A549 (cell line): Measurements from ENCODE around the gene TFRC.

ENCODE experiments used
- BHLHE40 ChIP-seq: IDR thresholded peaks from 2 replicates; pipeline ENCODE4 v1.6.1; 2012; ENCODE audit warnings: low read depth, low read length, inconsistent platforms
- CHD2 ChIP-seq: fragments of 150-350 bp; IDR thresholded peaks from 2 replicates; pipeline ENCODE4 v1.6.1; 2014; ENCODE audit warnings: low read length; ENCODE audit not compliant: partially characterized antibody
- EP300 ChIP-seq, 2 experiments: fragments of >200 bp; sonication (Bioruptor Twin); formaldehyde crosslinking; IDR thresholded peaks; 2 replicates in 1 of 2; 3 replicates in 1 of 2; pipeline ENCODE4 v1.6.1; 2016 to 2017
- ESRRA ChIP-seq: fragments of 150-350 bp; IDR thresholded peaks from 2 replicates; pipeline ENCODE4 v1.6.1; 2014; ENCODE audit warnings: mild to moderate bottlenecking, low read length, borderline replicate concordance
- POLR2A ChIP-seq: IDR thresholded peaks from 2 replicates; pipeline ENCODE4 v1.6.1; 2012; ENCODE audit warnings: mild to moderate bottlenecking, low read length
- POLR2AphosphoS2 ChIP-seq: conservative IDR thresholded peaks from 2 replicates; pipeline ENCODE4 v1.6.1; 2012; ENCODE audit warnings: low read length, improper control_type of control experiment, inconsistent platforms
- RAD21 ChIP-seq, 2 experiments: fragments of >200 bp in 1 of 2; sonication (Bioruptor Twin) in 1 of 2; formaldehyde crosslinking in 1 of 2; IDR thresholded peaks in 1 of 2; conservative IDR thresholded peaks in 1 of 2; 2 replicates in 1 of 2; 3 replicates in 1 of 2; pipeline ENCODE4 v1.6.1; 2012 to 2018; ENCODE audit warnings: inconsistent platforms in 1 of 2
- RCOR1 ChIP-seq: fragments of 150-350 bp; IDR thresholded peaks from 2 replicates; pipeline ENCODE4 v1.6.1; 2014; ENCODE audit warnings: antibody characterized with exemption, low read length, low read depth
- RFX5 ChIP-seq: fragments of 450-650 bp; IDR thresholded peaks from 2 replicates; pipeline ENCODE4 v1.7.1; 2014; ENCODE audit warnings: antibody characterized with exemption, mild to moderate bottlenecking, moderate library complexity
- ZSCAN20 ChIP-seq: fragments of 250-450 bp; sonication (Bioruptor Pico); IDR thresholded peaks from 2 replicates; pipeline ENCODE4 v1.8.0; 2022; ENCODE audit warnings: mild to moderate bottlenecking, moderate library complexity
- TF ChIP-seq, protein P1 (sequence below): fragments of >200 bp; sonication (Bioruptor Twin); formaldehyde crosslinking; IDR thresholded peaks from 3 replicates; pipeline ENCODE4 v1.5.1; 2016
- TF ChIP-seq, protein P2 (sequence below): fragments of 200-600 bp; sonication (generic); IDR thresholded peaks from 2 replicates; pipeline ENCODE4 v1.6.1; 2016; ENCODE audit warnings: antibody characterized with exemption, mild to moderate bottlenecking, moderate library complexity
- TF ChIP-seq, protein P3 (sequence below): fragments of 250-450 bp; sonication (Bioruptor Pico); IDR thresholded peaks from 2 replicates; pipeline ENCODE4 v1.5.0; 2021; ENCODE audit warnings: mild to moderate bottlenecking, moderate library complexity, borderline replicate concordance
- TF ChIP-seq, protein P4 (sequence below): IDR thresholded peaks from 2 replicates; pipeline ENCODE4 v1.6.1; 2012; ENCODE audit warnings: low read depth, borderline replicate concordance

DNA sequence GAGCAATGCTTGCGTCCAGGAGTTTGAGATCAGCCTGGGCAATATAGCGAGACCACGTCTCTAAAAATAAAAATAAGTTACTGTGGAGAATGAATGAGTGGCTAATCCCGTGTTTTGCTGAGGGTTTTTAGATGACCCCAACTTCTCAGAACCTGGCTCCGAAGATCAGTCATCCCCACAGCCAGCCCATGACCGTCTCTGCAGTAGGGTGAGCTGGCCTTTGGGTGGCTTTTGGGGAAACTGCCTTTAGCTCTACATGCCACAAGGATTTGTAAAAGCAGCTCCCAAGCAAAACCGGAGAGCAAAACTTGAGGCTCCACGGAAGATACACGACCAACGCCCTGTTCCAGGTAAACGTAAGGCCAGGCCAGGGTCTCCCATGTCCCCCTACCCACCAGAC is 39.2 kb upstream of the TFRC start:
- TF ChIP-seq, protein P1, sequence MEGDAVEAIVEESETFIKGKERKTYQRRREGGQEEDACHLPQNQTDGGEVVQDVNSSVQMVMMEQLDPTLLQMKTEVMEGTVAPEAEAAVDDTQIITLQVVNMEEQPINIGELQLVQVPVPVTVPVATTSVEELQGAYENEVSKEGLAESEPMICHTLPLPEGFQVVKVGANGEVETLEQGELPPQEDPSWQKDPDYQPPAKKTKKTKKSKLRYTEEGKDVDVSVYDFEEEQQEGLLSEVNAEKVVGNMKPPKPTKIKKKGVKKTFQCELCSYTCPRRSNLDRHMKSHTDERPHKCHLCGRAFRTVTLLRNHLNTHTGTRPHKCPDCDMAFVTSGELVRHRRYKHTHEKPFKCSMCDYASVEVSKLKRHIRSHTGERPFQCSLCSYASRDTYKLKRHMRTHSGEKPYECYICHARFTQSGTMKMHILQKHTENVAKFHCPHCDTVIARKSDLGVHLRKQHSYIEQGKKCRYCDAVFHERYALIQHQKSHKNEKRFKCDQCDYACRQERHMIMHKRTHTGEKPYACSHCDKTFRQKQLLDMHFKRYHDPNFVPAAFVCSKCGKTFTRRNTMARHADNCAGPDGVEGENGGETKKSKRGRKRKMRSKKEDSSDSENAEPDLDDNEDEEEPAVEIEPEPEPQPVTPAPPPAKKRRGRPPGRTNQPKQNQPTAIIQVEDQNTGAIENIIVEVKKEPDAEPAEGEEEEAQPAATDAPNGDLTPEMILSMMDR = no peak
- TF ChIP-seq POLR2A (no peak), RFX5 (no peak), RAD21 (conservative IDR thresholded peaks at IDR 0.05 in 1 of 2, IDR thresholded peaks at IDR 0.05 in 1 of 2) (no peak), EP300 (IDR thresholded peaks at IDR 0.05) (no peak), CHD2 (no peak), POLR2AphosphoS2 (no peak), ESRRA (no peak), BHLHE40 (no peak), RCOR1 (no peak), ZSCAN20 (CRISPR knock-in tag) (no peak)
- TF ChIP-seq, protein P2, sequence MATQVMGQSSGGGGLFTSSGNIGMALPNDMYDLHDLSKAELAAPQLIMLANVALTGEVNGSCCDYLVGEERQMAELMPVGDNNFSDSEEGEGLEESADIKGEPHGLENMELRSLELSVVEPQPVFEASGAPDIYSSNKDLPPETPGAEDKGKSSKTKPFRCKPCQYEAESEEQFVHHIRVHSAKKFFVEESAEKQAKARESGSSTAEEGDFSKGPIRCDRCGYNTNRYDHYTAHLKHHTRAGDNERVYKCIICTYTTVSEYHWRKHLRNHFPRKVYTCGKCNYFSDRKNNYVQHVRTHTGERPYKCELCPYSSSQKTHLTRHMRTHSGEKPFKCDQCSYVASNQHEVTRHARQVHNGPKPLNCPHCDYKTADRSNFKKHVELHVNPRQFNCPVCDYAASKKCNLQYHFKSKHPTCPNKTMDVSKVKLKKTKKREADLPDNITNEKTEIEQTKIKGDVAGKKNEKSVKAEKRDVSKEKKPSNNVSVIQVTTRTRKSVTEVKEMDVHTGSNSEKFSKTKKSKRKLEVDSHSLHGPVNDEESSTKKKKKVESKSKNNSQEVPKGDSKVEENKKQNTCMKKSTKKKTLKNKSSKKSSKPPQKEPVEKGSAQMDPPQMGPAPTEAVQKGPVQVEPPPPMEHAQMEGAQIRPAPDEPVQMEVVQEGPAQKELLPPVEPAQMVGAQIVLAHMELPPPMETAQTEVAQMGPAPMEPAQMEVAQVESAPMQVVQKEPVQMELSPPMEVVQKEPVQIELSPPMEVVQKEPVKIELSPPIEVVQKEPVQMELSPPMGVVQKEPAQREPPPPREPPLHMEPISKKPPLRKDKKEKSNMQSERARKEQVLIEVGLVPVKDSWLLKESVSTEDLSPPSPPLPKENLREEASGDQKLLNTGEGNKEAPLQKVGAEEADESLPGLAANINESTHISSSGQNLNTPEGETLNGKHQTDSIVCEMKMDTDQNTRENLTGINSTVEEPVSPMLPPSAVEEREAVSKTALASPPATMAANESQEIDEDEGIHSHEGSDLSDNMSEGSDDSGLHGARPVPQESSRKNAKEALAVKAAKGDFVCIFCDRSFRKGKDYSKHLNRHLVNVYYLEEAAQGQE = no peak
- TF ChIP-seq, protein P3, sequence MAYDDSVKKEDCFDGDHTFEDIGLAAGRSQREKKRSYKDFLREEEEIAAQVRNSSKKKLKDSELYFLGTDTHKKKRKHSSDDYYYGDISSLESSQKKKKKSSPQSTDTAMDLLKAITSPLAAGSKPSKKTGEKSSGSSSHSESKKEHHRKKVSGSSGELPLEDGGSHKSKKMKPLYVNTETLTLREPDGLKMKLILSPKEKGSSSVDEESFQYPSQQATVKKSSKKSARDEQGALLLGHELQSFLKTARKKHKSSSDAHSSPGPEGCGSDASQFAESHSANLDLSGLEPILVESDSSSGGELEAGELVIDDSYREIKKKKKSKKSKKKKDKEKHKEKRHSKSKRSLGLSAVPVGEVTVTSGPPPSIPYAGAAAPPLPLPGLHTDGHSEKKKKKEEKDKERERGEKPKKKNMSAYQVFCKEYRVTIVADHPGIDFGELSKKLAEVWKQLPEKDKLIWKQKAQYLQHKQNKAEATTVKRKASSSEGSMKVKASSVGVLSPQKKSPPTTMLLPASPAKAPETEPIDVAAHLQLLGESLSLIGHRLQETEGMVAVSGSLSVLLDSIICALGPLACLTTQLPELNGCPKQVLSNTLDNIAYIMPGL (CRISPR knock-in tag) = no peak
- TF ChIP-seq, protein P4, sequence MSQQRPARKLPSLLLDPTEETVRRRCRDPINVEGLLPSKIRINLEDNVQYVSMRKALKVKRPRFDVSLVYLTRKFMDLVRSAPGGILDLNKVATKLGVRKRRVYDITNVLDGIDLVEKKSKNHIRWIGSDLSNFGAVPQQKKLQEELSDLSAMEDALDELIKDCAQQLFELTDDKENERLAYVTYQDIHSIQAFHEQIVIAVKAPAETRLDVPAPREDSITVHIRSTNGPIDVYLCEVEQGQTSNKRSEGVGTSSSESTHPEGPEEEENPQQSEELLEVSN = no peak
